SK-MEL-5 (cell line): ENCODE measurements around the gene WDPCP. TPM values are rescaled to one million over a fixed set of nuclear protein-coding genes. Genes with fewer than 3 reads are reported as not detected.

ENCODE experiments used
- small RNA-seq, 2 experiments: library from RNA; depleted of rRNA; stranded (forward); fragments of <200 nt; gene quantifications; one replicate each; pipeline ENCODE3, GENCODE V24; 2014
- total RNA-seq: library from RNA; depleted of rRNA; stranded (reverse); fragments of >200 nt; shearing (Covaris generic); gene quantifications from 2 replicates; pipeline ENCODE4 v1.2.3, GENCODE V29; 2014; rRNA removed

Gene WDPCP
- total RNA-seq, 1 experiment from 2014 or later: 16.1 TPM

Small RNA genes lying within 50 kb of the gene (small RNA-seq; reads per million reads assigned to genes)
- gene RF00017: 0 reads per million in 2 experiments

Other genes starting within 250 kb of the WDPCP start
- gene MDH1, start 486 bp upstream of the WDPCP start, total RNA-seq: 774 and 885 TPM in 2 replicates